ENCODE results near the gene CARD9.
"Not testable (repeated sequence)": the region's sequence is repeated elsewhere in the genome, so short reads cannot be mapped to it uniquely, and the experiment has no call there.

The CARD9 gene

GRCh38 chr9:136364942-136365774 lies 8.3 kb downstream of the CARD9 start:
- DNase-seq (ENCODE audit: extremely low read depth in 1 of 2, low read depth in 1 of 2) = no peak

- no peak for DNase-seq (ENCODE audit: extremely low read depth in 1 of 2, low read depth in 1 of 2)
Measured at GRCh38 chr9:136363949-136364748, 9.3 kb downstream of the CARD9 start.

DNA sequence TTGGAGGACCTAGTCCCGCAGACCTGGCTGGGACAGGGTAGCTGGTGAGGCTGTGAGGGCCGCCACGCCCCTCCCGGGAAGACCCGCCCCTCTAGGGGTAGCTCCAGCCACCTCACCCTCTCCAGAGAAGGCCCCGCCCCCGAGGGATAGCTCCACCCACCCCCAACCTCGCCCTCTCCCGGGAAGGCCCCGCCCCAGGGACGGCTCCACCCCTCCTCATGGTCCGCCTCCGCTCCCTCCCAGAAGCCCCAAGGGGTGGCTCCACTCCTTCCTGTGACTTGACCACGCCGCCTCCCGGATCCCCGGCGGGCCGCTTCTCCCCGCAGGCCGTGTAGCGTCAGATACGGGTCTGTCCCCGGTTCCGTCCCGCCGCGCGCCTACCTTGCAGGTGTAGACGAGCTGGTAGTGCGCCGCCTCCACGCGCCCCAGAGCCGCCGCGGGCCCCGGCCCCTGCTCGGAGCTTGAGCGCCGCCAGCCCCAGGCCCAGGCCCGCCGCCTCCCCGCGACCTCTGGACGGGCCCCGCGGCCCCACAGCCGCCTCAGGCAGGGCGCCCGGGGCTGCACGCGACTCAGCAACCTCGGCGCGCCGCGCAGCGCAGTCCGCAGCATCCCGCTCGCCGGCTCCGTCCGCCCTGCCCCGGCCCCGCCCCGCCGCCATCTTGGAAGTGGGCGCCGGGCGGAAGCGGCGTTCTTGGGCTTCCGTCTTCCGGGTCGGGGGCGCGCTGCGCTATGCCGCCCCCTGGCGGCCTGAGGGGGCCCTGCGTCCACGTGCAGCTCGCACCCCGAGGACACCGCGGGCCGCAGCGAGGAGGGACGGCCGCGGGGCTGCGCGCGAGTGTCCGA lies 10.1 kb downstream of the CARD9 start, which contains the start of gene DNLZ:
Gene DNLZ, minus strand, starts transcription at position 639 of the 843 bp plus-strand sequence. Its CDS starts 30 bp downstream, at position 609.
- DNase-seq (ENCODE audit: extremely low read depth in 1 of 2, low read depth in 1 of 2) = peak; percentile 79 to 92

DNA sequence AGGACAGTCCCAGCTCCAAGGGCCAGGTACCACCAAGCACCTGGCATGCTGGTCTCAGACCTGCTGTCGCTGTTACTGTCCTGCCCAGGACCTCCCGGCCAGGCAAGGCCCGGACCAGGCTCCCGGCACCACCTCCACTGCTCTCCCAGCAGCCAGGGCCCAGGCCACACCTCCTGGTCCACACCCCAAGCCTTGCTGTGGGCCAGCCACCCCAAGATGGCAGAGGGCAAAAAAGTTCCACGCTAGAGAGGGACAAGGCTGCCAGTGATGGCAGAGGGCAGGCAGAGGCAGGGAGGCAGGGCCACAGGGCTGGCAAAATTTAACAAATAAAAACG lies 11.1 kb downstream of the CARD9 start:
- DNase-seq (ENCODE audit: extremely low read depth in 1 of 2, low read depth in 1 of 2) = no peak

- DNase-seq (ENCODE audit: extremely low read depth in 1 of 2, low read depth in 1 of 2) = no peak
Measured at GRCh38 chr9:136361754-136362449, 11.6 kb downstream of the CARD9 start.

DNA sequence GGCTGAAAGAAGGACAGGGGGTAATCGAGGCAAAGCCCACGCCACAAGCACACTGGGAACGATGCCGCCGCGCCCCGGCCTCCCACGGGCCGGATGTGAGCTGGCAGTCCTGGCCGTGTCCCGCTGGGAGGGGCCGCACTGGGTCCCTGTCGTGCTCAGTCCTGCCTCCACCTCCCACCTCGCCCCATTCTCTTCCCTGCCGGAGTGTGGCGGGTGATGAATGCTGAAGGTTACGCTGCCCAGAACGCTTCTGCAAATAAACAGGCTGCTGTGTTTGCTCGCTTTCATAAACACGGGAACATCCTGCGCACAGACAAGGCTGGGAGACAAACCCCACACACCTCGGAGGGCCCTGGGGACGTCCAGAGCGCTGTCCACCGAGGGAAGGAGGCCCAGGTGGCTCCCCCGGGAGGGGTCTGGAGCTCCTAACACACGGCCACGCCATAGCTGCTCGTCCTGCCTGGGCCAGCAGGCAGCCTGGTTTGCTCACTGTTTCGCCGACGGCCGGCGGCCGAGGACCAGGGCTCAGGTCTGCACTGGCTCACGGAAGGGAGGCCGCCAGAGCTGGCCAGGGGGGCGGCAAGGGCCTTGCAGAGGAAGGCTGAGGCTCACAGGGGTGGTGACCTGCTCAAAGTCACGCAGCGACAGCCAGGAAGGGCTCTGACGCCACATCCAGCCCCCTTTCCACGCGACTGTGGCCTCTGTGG lies 12.3 kb downstream of the CARD9 start:
- no peak for DNase-seq (ENCODE audit: extremely low read depth in 1 of 2, low read depth in 1 of 2)

DNA sequence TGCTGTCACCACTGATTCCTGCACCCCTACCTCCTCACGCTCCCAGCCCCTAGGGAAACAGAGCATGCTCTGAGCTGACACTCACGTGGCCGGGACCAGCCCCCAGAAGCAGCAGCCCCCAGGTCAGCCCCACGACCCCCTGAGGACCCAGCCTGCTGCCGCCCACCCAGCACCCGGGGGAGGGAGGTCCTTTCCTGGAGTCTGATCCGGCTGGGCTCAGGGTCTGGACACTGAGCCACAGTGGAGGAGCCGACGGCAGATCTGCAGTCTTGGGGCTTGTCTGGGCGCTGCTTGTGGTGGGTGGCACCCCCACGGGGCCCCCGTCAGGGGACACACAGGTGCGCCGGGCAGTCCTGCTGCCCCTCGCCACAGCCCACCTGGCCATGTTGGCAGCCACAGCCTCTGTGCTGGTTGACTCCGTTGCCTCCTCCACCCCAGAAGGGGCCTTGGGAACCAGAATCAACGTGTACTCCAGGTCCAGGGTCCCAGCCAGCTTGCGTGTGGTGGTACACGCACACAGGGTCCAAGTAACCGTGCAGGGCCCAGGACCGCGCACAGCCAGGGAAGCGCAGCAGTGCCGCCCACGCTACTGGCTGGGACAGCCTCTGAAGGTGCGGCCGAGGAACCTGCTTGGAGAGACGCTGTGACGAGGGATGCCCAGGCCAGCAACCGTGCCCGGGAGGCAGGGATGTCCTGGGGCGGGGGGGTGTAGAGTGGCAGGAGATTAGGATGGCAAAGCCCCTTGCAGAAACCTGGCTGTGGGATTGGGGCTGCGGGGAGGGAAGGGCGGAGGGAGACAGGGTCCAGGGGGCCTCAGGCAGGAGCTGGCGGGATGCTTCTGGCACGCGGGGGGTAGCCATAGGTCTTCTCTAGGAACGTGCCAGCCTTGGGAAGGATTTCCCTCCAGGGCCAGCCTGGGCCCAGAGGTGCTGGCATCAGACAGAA lies 13.4 kb downstream of the CARD9 start:
- no peak for DNase-seq (ENCODE audit: extremely low read depth in 1 of 2, low read depth in 1 of 2)

DNA sequence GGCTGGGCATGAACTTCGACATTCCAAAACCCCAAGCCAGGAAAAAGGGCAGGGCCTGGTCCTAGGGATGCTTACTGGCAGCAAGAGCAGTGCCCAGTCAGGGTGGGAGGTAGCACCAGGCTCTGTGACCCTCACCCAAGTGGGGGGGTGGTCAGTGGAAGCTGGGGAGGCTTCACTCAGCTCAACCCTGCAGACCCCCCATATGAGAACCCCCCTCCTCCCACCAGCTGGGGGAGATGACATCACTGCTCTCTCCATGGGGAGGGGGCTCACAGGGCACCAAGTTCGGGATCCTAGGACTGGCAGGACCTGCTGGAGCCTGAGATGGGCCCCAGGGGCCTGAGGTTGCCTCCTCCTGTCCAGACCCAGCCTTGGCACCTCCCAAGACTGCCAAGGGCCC lies 14.6 kb downstream of the CARD9 start:
- DNase-seq (ENCODE audit: extremely low read depth in 1 of 2, low read depth in 1 of 2) = no peak

DNA sequence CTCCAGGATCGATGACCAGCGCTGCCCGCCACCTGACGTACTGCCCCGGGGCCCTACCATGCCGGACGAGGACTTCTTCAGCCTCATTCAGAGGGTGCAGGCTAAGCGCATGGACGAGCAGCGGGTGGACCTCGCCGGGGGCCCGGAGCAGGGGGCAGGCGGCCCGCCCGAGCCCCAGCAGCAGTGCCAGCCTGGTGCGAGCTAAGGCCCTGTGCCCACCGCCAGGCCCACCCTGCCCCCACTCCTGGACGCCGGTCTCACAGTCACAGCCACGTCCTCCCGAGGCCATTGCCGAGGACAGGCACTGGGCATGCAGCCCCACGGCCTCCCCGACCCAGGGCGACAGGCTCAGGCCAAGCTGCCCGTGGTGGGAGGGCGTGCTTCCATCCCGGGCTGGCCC lies 15.5 kb downstream of the CARD9 start:
- no peak for DNase-seq (ENCODE audit: extremely low read depth in 1 of 2, low read depth in 1 of 2)

DNA sequence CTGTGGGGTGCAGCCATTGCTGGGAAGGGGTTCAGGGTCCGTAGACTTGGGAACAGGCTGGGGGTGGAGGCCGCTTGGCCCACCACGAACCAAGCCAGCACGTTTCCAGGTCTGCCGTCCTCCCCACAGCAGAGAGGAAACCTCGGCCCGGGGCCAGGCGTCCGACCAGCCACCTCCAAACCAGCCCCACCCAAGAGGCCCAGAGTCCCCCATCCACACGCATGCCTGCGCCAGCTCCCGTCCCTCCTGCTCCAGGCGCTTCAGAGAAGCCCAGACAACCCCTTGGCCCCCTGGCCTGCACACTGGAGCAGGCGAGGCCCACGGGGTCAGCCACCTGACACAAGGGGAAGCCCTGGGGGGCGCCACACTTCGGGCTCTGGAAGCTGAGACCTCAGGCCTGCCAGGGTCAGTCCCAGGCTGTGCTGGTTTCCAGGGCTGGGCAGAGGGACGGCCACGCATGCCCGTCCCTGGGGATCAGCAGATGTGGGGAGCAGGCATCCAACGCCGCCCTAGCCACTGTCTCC lies 16.2 kb downstream of the CARD9 start:
- no peak for DNase-seq (ENCODE audit: extremely low read depth in 1 of 2, low read depth in 1 of 2)

DNA sequence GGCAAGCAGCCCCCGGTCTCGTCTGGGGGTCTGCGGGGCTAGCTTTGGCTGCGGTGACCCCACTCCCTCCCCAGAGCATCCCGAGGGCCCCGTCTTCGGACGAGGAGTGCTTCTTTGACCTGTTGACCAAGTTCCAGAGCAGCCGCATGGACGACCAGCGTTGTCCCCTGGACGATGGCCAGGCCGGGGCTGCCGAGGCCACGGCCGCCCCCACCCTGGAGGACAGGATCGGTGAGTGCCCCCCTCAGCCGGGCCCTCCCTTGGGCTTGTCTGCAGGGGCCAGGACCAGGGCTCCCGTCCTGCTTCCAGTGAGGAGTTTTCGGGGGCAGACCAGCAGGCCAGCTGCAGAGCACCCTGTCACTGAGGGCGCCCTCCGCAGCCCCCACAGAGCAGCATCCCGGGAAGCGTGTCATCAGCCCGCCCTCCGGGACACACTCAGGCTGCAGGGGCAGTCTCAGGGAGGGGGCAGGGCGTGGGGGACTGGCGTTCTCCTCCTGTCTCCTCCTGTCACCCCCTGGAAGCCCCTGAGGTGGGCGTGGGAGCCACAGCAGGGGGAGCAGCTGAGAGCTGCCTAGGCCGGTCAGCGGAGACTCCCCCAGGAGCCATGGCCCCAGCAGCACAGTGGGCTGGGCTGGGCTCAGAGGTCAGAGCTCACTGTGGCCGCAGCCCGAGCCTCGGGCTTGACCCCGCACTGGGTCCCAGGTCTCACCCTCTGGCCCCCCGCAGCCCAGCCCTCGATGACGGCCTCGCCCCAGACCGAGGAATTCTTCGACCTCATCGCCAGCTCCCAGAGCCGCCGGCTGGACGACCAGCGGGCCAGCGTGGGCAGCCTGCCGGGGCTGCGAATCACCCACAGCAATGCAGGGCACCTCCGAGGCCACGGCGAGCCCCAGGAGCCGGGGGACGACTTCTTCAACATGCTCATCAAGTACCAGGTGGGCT lies 17.6 kb downstream of the CARD9 start:
- no peak for DNase-seq (ENCODE audit: extremely low read depth in 1 of 2, low read depth in 1 of 2)

DNA sequence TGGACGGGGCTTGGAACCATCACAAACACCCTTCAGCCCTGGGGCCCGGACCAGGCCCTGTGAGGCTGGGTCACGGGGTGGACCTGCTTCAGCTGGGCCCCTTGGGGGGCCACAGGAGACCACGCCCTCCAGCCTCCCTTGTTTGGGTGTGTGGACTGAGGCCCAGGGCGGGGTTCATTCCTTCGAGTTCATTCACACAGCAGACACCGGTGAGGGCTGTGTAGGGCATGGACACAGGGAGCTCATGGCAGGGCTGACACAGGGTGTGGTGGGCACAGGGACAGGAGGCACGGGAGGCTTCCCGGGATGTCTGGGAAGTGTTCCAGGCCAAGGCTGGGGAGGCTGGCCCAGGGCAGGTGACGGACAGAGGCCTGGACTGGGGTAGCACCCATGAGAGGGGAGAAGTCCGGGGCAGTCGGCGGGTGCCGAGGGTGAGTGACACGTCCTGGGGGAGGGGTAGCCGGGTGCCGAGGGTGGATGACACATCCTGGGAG lies 18.8 kb downstream of the CARD9 start:
- DNase-seq (ENCODE audit: extremely low read depth in 1 of 2, low read depth in 1 of 2) = no peak

DNA sequence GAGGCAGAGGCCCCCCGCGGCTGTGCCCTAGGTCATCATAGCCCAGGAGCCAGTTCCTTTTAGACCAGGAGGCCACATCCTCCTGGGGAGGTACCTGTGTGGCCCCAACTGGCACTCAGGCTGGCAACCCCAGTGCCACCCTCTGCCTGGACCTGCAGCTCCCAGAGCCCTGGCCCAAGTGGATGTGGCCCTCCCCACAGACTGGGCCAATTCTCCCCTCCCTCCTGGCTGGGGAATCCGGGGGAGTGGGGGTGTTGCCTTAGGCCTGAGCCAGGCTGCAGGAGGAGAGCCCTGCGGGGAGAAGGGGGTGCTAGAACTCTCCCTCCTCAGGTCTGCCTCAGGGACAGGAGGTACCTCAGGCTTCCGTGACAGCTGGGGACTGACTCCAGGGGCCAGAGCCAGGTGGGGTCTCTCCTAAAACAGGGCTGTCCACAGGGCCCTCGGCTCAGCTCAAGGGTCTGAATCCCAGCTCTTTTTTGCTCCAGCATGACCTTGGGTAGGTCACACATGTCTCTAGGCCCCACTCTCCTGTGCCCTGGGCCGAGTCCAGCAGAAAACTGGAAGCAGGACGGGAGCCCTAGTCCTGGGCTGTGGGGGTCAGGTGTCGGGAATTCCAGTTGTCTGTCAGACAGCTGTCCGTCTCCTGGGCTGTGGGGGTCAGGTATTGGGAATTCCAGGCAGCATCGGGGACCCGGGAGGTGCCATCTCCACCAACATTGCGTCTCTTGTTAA lies 19.5 kb downstream of the CARD9 start:
- DNase-seq (ENCODE audit: extremely low read depth in 1 of 2, low read depth in 1 of 2) = no peak

DNA sequence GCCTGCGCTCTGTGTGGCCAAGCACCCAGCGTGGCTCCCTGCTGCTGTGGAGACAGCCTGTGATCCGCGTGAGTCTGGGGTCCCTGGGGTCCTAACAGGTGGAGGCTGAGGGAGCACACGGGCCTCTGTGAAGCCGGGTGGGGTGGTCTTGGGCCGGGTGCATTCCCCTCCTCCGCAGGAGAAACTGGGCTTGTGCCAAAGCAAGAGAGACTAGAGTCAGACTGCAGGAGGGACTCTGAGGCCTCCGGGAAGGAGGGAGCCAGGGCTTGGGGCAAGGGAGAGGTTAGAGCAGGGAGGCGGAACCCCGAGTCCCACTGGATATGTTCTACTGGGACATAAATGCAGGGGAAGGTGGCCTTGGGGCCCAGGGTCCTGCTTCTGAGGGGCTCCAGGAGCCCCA lies 20.4 kb downstream of the CARD9 start:
- no peak for DNase-seq (ENCODE audit: extremely low read depth in 1 of 2, low read depth in 1 of 2)

GRCh38 chr9:136352682-136353081 lies 20.8 kb downstream of the CARD9 start:
- DNase-seq (ENCODE audit: extremely low read depth in 1 of 2, low read depth in 1 of 2) = no peak

DNA sequence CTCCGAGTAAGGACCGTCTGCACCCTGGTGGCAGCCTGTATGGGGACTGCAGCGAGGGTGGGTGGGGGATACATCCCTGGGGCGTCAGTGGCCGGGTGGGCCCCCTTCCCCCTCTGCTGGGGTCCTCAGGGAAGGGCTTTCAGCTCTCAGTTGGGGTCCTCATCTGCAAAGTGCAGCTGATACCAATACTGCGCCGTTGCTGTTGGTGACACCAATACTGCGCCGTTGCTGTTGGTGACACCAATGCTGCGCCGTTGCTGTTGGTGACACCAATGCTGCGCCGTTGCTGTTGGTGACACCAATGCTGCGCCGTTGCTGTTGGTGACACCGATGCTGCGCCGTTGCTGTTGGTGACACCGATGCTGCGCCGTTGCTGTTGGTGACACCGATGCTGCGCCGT lies 21.6 kb downstream of the CARD9 start:
- not testable (repeated sequence) for DNase-seq (ENCODE audit: extremely low read depth in 1 of 2, low read depth in 1 of 2)
